OCI-LY7 (cell line): ENCODE results near the gene ACTR3.

Experiments used
- CTCF ChIP-seq: fragments of 200-600 bp; sonication (generic); conservative IDR thresholded peaks from 2 replicates; pipeline ENCODE4 v1.5.1; 2014; ENCODE audit warnings: mild to moderate bottlenecking, antibody characterized with exemption, low read length, moderate library complexity, mixed read lengths
- EZH2phosphoT487 ChIP-seq: fragments of 200-600 bp; sonication (generic); IDR thresholded peaks from 2 replicates; pipeline ENCODE4 v1.6.1; 2018; ENCODE audit warnings: low read depth, borderline replicate concordance, mild to moderate bottlenecking, mixed run types, antibody characterized with exemption, low read length, moderate library complexity, mixed read lengths

- TF ChIP-seq CTCF (no peak), EZH2phosphoT487 (no peak)
Observed at GRCh38 chr2:113886479-113887008, 3.3 kb upstream of the ACTR3 start.
